Suprapubic skin (tissue), 4 donors: ENCODE measurements around the gene GNAZ. TPM values are rescaled to one million over a fixed set of nuclear protein-coding genes. Genes with fewer than 3 reads are reported as not detected.

Experiments
- DNase-seq, 2 donors: peaks; one replicate each; pipeline ENCODE4 v3.0.0-alpha.2; 2019; ENCODE audit warnings: low spot score in 2 of 2
- H3K27ac ChIP-seq: fragments of 200-600 bp; sonication (generic); one replicate; pipeline ENCODE4 v1.5.1; 2019
- H3K27me3 ChIP-seq: fragments of 200-600 bp; sonication (generic); one replicate; pipeline ENCODE4 v1.5.1; 2019
- H3K36me3 ChIP-seq: fragments of 200-600 bp; sonication (generic); one replicate; pipeline ENCODE4 v1.5.1; 2019
- H3K4me1 ChIP-seq: fragments of 200-600 bp; sonication (generic); one replicate; pipeline ENCODE4 v1.5.1; 2019
- H3K4me3 ChIP-seq: fragments of 200-600 bp; sonication (generic); one replicate; pipeline ENCODE4 v1.5.1; 2019; ENCODE audit warnings: mild to moderate bottlenecking
- H3K9me3 ChIP-seq: fragments of 200-600 bp; sonication (generic); one replicate; pipeline ENCODE4 v1.5.1; 2019
- CTCF ChIP-seq, 2 donors: fragments of 200-600 bp in 1 of 2; fragments of 450-650 bp in 1 of 2; sonication (generic) in 1 of 2; IDR thresholded peaks; one replicate each; pipeline ENCODE4 v1.5.1; 2016 to 2019; ENCODE audit warnings: antibody characterized with exemption in 2 of 2, mild to moderate bottlenecking in 1 of 2, moderate library complexity in 1 of 2
- EP300 ChIP-seq: sonication (generic); formaldehyde crosslinking; IDR thresholded peaks from one replicate; pipeline ENCODE4 v1.6.1; 2017; ENCODE audit warnings: antibody characterized with exemption
- POLR2A ChIP-seq, 2 donors: fragments of 450-650 bp; IDR thresholded peaks; one replicate each; pipeline ENCODE4 v1.6.1; 2017; ENCODE audit warnings: antibody characterized with exemption in 2 of 2, mild to moderate bottlenecking in 2 of 2, moderate library complexity in 2 of 2
- POLR2AphosphoS5 ChIP-seq, 3 donors: sonication (generic); formaldehyde crosslinking; IDR thresholded peaks; one replicate each; pipeline ENCODE4 v1.6.1; 2017; ENCODE audit warnings: antibody characterized with exemption in 3 of 3
- WGBS: methylation state at CpG from one replicate; pipeline ENCODE4 v1.1.5; 2018; 5-methylcytosine and 5-hydroxymethylcytosine counted together
- total RNA-seq, 4 donors: library from RNA; depleted of rRNA; stranded (reverse); fragments of >200 nt; gene quantifications; one replicate each; pipeline ENCODE4 v1.1.0, GENCODE V29; 2016

Gene GNAZ
- total RNA-seq, 4 donors from 2014 or later = 2.1 to 5.8 (median 3.0) TPM

GRCh38 chr22:23033116-23033905 lies 37.0 kb upstream of the GNAZ start:
- Histone ChIP-seq H3K4me1 (no peaks in the 10 kb centered on the region), H3K27me3 (no peaks in the 10 kb centered on the region), H3K4me3 (no peak overlapping the region), H3K27ac (no peak overlapping the region), H3K36me3 (no peaks in the 10 kb centered on the region), H3K9me3 (no peaks in the 10 kb centered on the region)
- TF ChIP-seq POLR2A (IDR thresholded peaks at IDR 0.05) = no peak
- no peak for TF ChIP-seq POLR2AphosphoS5 (IDR thresholded peaks at IDR 0.05)
- TF ChIP-seq CTCF (IDR thresholded peaks at IDR 0.05) = no peak
- TF ChIP-seq EP300 = no peak
- no peak for DNase-seq
- WGBS = 70% methylated on average over 6 of the region's 6 CpGs

GRCh38 chr22:23034621-23035556 lies 35.4 kb upstream of the GNAZ start:
- Histone ChIP-seq H3K27ac (no peak overlapping the region), H3K4me1 (no peaks in the 10 kb centered on the region), H3K36me3 (no peaks in the 10 kb centered on the region), H3K4me3 (no peak overlapping the region), H3K27me3 (no peaks in the 10 kb centered on the region), H3K9me3 (no peaks in the 10 kb centered on the region)
- TF ChIP-seq POLR2AphosphoS5 (IDR thresholded peaks at IDR 0.05) (no peak), CTCF (IDR thresholded peaks at IDR 0.05) (no peak), EP300 (no peak), POLR2A (IDR thresholded peaks at IDR 0.05) (no peak)
- WGBS = 95% methylated on average over 10 of the region's 10 CpGs
- DNase-seq = no peak

GRCh38 chr22:23035557-23036277 lies 34.6 kb upstream of the GNAZ start:
- DNase-seq = no peak

GRCh38 chr22:23036684-23037428 lies 33.5 kb upstream of the GNAZ start:
- WGBS = 49% methylated on average over 6 of the region's 6 CpGs
- Histone ChIP-seq H3K36me3 (no peaks in the 10 kb centered on the region), H3K9me3 (no peaks in the 10 kb centered on the region), H3K27ac (no peak overlapping the region), H3K4me3 (no peak overlapping the region), H3K27me3 (no peaks in the 10 kb centered on the region), H3K4me1 (no peaks in the 10 kb centered on the region)
- TF ChIP-seq EP300 (no peak), POLR2AphosphoS5 (IDR thresholded peaks at IDR 0.05) (no peak), POLR2A (IDR thresholded peaks at IDR 0.05) (no peak), CTCF (IDR thresholded peaks at IDR 0.05) (no peak)
- no peak for DNase-seq

More at GRCh38 chr22:23035557-23036277, 34.6 kb upstream of the GNAZ start:
- Histone ChIP-seq H3K4me3 (no peak overlapping the region), H3K9me3 (no peaks in the 10 kb centered on the region), H3K36me3 (no peaks in the 10 kb centered on the region), H3K4me1 (no peaks in the 10 kb centered on the region), H3K27me3 (no peaks in the 10 kb centered on the region), H3K27ac (no peak overlapping the region)
- TF ChIP-seq POLR2A (IDR thresholded peaks at IDR 0.05) (no peak), EP300 (no peak), CTCF (IDR thresholded peaks at IDR 0.05) (no peak), POLR2AphosphoS5 (IDR thresholded peaks at IDR 0.05) (no peak)
- 75% methylated on average over 6 of the region's 6 CpGs for WGBS
